ENCODE results near the gene HOXD11. TPM values are rescaled to one million over a fixed set of nuclear protein-coding genes. Genes with fewer than 3 reads are reported as not detected.

HOXD11 gene
- total RNA-seq, 1 donor = not detected

- TF ChIP-seq CTCF (IDR thresholded peaks at IDR 0.05; ENCODE audit: insufficient read depth, low read length) = no peak
- no peak for DNase-seq (ENCODE audit: low read depth)
- H3K4me3 ChIP-seq (ENCODE audit: low read depth, low read length) = no peak overlapping the region
These were observed 13.5 kb downstream of the HOXD11 start for GRCh38 chr2:176120364-176121189.

GRCh38 chr2:176121190-176122051, 14.3 kb downstream of the HOXD11 start:
- TF ChIP-seq CTCF (IDR thresholded peaks at IDR 0.05; ENCODE audit: insufficient read depth, low read length) = no peak
- DNase-seq (ENCODE audit: low read depth) = no peak
- no peak overlapping the region for H3K4me3 ChIP-seq (ENCODE audit: low read depth, low read length)

GRCh38 chr2:176122052-176122682, 15.1 kb downstream of the HOXD11 start:
- TF ChIP-seq CTCF (IDR thresholded peaks at IDR 0.05; ENCODE audit: insufficient read depth, low read length) = no peak
- no peak for DNase-seq (ENCODE audit: low read depth)
- H3K4me3 ChIP-seq (ENCODE audit: low read depth, low read length) = no peak overlapping the region

GRCh38 chr2:176122683-176123410, 15.8 kb downstream of the HOXD11 start, which contains the start of gene HOXD9:
HOXD9 (plus strand) TSS chr2:176122719; CDS start chr2:176122769, 50 bp downstream.
- no peak within 1 kb of the TSS for H3K4me3 ChIP-seq (ENCODE audit: low read depth, low read length)
- no peak for TF ChIP-seq CTCF (IDR thresholded peaks at IDR 0.05; ENCODE audit: insufficient read depth, low read length)
- DNase-seq (ENCODE audit: low read depth) = no peak

- no peak for DNase-seq (ENCODE audit: low read depth)
- no peak for TF ChIP-seq CTCF (IDR thresholded peaks at IDR 0.05; ENCODE audit: insufficient read depth, low read length)
- no peak overlapping the region for H3K4me3 ChIP-seq (ENCODE audit: low read depth, low read length)
These were observed 16.5 kb downstream of the HOXD11 start for GRCh38 chr2:176123411-176124109.

Data from fibroblast of the aortic adventitia (primary cell).